HG03354 (cell line): ENCODE results near the gene ACSS1.

ENCODE experiments used
- ATAC-seq: cut with Tn5 transposase; IDR thresholded peaks from one replicate; pipeline ENCODE4 v1.9.1; 2021; ENCODE audit warnings: mild to moderate bottlenecking; ENCODE audit not compliant: unreplicated experiment, poor library complexity, severe bottlenecking

Gene ACSS1

GRCh38 chr20:25061821-25062530, 4.0 kb upstream of the ACSS1 start:
- ATAC-seq = no peak

DNA sequence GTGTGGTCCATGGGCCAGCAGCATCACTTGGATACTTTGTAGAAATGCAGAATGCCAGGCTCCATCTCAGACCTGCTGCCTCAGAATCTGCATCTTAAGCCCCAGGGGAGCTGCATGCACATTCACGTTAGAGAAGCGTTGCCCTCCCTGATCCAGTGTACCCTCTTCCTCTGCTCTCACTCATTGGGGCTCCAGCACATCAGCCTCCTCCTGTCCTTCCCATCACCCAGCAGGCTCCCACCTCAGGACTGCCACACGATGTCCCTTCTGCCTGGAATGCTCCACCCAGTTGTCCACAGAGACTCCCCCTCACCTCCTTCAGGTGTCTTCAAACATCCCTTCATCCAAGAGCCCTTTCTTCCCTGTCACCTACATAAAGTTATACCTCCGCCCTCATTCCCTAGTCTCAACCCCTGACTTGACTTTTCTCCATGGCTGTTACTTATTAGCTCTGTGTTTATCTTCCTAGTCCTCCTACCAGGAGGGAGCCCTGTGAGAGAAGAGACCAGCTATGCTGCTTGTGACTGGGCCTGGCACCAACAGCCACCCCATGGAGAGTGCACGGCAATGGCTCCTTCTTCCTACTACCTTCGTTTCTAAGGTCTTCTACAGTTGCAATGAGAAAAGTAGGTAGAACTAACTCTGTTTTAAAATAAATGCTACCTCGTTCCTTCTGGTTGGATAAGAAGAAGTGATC, 3.3 kb upstream of the ACSS1 start:
- no peak for ATAC-seq

- no peak for ATAC-seq
Measured at GRCh38 chr20:25059866-25060465, 2.0 kb upstream of the ACSS1 start.

- ATAC-seq = no peak
Measured at GRCh38 chr20:25058847-25059810, 1.2 kb upstream of the ACSS1 start.

DNA sequence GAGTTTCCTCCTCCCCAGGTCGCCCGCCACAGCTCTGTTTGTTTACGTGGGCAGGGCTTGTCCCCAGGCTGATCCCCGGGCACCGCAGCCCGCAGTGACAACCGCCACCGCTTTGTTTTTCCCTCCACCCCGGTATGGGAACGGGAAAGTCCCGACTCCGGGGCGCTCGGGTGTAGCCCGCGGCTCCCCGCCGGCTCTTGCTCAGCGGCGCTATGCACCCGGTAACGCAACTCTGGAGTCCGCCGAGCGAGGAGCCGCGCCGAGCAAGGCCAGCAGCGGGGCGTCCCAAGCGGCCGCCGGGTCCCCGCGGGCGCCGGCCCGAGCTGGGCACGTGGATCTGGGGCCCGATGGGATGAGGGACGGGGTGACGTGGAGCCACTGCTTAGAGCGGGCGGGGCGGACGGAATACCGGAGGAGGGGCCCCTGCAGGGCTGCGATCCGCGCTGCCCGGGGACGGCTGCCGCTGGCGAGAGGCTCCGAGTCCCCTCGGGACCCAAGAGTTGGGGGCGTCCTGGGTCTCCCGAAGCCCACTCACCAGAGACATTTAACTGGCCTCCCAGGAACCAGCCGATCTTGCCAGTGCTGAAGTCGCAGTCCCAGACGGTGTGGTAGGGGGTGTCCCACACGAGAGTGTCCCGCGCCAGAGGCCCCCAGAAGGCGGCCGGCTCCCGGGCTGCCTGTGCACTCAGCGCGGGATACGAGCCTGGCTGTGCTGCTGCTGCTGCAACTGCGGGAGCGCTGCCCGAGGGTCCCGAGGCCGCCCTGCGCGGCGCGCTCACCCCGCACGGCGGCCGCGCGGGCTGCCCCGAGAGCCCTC, 497 bp downstream of the ACSS1 start:
- ATAC-seq = peak; percentile 32

DNA sequence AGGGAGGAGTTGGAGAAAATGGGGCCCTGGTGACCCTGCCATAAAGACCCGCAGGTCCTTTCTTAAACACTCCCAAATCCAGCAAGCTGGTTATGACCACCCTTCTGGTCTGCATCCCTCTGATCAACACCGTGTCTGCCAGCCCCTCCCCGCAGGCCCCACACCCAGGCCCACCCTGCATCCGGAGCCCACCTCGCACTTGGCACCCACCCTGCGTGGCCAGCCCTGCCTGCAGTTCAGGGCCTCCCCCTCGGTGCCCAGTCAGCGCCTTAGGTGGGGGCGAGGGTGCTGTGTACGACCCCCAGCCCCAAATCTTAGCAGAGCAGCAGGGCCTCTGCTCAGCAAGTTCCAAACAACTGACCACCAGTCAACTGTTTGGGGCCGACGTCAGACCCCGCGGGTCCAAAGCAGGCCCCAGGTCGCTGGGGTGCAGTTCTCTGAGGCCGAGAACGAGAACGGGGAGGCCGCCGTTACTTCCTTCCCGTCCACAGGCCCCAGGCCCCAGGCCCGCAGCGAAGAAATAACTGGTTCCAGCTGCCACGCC, 1.2 kb downstream of the ACSS1 start:
- ATAC-seq = peak; percentile 37

- ATAC-seq = no peak
Measured at GRCh38 chr20:25055711-25056495, 2.0 kb downstream of the ACSS1 start.

DNA sequence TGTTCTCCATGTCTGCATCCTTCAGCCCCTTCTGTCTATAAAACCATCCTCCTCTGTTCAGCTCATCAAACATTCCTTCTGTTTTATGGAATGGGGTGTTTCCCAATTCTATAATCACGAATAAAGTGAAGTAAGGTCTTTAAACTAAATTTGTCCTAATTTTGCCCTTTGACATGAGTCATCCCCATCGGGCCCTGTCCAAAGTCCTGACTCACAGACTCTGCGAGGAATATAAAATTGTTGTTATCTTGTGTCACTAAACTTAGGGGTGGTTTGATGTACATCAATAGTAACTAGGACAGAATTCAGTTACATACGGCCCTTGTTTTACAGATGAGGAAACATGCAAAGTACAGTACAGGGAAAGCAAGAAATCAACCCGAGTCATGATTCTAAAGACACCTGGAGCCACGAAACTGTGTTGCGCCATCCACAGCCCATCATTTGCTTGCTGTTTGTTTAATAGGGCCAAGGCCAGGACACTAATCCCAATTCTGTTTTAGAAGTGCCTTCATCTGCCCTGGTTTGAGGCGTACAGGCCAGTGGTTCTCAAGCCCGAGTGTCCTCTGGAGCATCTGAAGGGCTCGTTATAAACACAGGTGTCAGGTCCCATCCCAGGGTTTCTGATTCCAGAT, 2.8 kb downstream of the ACSS1 start:
- no peak for ATAC-seq

DNA sequence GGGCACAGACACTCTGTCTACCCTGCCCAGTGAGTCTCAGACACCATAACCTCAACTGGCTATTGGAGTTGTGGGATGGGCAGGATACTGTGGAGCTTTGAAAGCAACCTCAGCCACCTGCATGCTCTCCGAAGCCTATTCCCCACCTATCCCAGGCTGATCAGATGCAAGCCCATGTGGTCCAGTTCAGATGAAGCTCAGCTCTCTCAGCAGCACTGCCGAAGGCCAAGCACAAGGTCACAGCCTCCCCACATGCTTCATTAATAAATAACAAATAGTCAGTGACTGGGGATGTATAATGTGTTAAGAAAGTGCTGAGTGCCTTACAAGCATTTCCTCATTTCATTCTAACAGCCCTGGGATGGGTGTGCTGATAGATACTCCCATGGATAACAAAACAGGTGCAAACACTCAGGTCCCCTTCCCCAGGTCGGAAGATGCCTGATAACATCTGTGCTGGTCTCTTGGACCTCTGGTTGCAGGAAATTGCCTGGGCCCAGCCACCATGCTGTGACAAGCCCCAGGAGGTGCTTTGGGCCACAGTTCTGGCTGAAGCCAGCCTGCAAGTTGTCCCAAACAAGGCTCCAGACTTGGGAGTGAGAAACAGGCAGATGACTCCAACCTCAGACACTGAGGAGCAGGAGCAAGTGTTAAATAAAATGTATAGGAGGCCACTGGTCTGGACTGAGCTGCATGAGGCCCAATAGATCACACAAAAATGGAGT, 3.7 kb downstream of the ACSS1 start:
- peak; percentile 15 for ATAC-seq

DNA sequence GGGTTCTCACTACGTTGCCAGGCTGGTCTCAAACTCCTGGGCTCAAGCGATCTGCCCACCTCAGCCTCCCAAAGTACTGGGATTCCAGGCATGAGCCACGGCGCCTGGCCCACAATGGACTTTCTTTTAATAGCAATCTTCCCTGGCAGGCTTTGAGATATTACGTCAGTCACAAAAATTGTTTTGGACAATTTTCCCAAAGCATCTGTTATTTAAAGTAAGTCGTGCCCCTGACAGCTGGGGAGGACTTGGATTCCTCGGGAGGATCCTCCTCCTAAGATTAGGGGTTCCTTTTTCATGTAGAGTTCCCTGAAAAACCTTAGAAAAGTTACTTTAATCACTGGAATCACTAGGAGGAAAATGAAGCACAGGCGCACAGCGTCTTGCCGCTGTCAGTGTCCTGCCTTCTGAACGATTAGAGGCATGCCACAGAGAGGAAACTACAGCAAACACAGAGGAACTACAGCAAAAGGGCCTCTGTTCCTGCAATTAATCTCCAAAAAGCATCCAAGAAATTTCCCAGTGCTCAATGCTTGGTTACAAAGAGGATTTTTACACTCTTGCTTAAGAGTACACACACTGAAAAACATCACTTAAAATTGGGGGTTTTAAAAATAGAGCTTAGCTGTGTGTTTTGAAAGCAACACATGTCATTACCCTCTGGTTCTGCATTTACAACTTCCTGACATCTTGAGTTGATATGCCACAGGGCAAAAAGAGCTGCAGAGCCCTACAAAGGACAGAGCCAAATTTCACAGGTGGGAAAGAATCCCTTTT, 4.5 kb downstream of the ACSS1 start:
- no peak for ATAC-seq

DNA sequence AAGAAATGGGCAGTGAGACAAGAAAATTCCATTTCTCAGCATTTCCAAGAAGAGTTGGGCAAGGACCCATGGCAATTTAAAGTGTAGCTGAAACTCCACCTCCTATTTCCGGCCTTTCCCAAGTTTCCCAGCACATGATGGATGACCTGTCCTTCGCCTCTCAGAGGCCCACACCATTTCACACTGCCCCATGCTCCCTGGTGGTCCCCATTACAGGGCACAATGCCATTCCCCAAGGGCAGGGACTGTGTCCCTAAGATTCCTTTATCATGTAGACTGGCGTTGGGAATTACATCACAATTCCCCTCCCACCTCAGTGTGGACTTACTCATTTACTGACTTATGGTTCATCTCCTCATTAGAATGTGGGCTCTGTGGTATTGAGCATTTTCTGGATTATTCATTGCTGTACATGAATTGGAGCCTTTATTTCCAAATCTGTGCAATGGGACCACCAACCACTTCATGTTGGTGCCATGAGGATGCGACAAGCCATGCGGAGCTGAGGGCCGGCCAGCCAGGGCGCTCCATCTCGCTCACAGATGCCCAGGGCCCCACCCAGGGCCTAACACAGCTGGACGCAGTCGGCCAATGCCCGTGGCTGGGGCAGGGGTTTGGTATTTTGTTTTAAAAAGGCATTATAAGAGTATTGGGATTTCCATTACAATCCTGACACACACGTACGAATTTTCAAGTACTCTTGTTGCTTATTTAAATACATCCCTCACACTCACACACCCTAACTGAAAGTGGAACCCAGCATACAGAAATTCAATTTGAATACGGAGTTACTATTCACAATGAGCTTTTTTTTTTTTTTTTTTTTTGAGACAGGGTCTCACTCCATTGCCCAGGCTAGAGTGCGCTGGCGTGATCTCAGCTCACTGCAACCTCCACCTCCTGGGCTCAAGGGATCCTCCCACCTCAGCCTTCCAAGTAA, 5.4 kb downstream of the ACSS1 start:
- ATAC-seq = no peak

DNA sequence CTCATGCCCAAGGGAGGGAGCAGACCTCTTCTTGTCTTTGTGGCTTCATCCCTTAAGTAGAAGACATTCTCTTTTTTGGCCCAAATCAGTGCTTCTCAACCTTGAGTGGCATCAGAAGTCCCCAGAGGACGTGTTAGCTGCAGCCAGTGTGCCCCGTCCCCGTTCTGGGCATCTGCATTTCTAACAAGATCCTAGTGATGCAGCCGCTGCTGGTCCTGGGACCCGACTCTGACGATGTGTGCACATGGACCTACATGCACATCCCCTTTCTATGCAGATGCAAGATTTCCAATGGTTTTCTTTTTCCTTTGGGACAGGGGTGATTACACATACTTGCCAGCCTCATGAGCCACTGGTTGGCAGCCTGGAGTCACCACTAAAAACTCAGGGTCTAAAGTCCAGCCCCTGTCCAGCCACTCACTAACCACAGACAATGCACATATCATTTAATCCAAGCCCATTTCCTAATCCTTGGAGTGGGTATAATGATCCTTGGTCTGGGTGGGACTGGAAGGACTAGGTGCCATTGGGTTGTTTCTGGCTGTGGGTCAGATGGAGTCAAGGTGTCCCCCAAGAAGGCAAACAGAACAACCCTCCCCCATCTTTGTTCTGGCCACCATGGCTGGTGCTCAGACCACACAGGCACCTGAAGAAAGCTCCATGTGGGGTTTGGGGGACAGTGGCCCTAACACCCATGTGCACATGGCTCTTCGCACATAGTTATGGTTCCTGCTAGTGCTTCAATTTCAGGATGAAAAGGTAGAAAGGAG, 6.4 kb downstream of the ACSS1 start:
- ATAC-seq = no peak

GRCh38 chr20:25050501-25051350, 7.2 kb downstream of the ACSS1 start:
- ATAC-seq = no peak

DNA sequence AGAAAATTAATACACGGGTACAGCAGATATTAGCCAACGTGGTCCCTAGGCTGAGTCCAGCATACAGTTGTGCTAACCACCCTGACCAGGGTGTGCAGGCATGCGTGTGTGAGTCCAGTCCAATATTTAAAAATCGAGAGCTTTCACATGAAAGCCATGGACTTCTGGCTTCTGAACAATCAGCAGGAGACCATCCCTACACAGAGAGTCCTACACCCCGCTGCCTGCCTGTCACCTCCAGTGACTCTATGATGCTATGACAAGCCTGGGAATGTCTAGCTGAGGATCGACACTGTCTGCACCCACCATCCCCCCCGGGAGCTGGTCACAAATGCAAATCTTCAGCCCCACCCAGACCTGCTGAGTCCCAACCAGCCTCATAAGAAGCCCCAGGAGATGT, 7.9 kb downstream of the ACSS1 start:
- ATAC-seq = no peak
